Activated B cell treated with CpG ODN at 0.5 μM for 24 hours (primary cell): ENCODE data around the gene R3HDML. TPM values are rescaled to one million over a fixed set of nuclear protein-coding genes. Genes with fewer than 3 reads are reported as not detected.
A peak's percentile ranks its signal among the peaks of the same experiment; 100 is the strongest.

Source experiments
- ATAC-seq: fragments of 200-7000 bp; cut with Tn5 transposase; one replicate; pipeline ENCODE4 v1.10.0; 2021; ENCODE audit warnings: low read depth, mild to moderate bottlenecking, moderate library complexity
- CTCF ChIA-PET: fragments of 350-600 bp; sonication (Branson Sonifier 250); formaldehyde crosslinking; loops from one replicate; lab custom pipeline; 2021; ENCODE audit warnings: antibody characterized with exemption; lab: Charles Lee
- POLR2A ChIA-PET: fragments of 350-600 bp; sonication (Branson Sonifier 250); formaldehyde crosslinking; loops from one replicate; lab custom pipeline; 2021; ENCODE audit warnings: antibody characterized with exemption; lab: Charles Lee
- DNase-seq: peaks from one replicate; pipeline ENCODE4 v3.0.0; 2022
- H3K27ac Mint-ChIP-seq: one replicate; pipeline ENCODE4 v1.8.0; 2020; ENCODE audit warnings: mixed read lengths
- H3K27me3 Mint-ChIP-seq: one replicate; pipeline ENCODE4 v1.8.0; 2021; ENCODE audit warnings: mixed read lengths
- H3K36me3 Mint-ChIP-seq: one replicate; pipeline ENCODE4 v1.8.0; 2021; ENCODE audit warnings: low read depth, mixed read lengths
- H3K4me1 Mint-ChIP-seq: one replicate; pipeline ENCODE4 v1.8.0; 2021; ENCODE audit warnings: mixed read lengths
- H3K4me3 Mint-ChIP-seq: one replicate; pipeline ENCODE4 v1.8.0; 2020; ENCODE audit warnings: mild to moderate bottlenecking, mixed read lengths
- H3K9me3 Mint-ChIP-seq: one replicate; pipeline ENCODE4 v1.8.0; 2020; ENCODE audit warnings: mixed read lengths
- intact Hi-C: fragments of 100-400 bp; cut with micrococcal nuclease; formaldehyde crosslinking; loops from one replicate; pipeline ENCODE4 v1.15.1; 2024
- total RNA-seq: library from RNA; stranded (reverse); gene quantifications from 2 replicates; pipeline ENCODE4 v1.2.3, GENCODE V29; 2022
- TF ChIP-seq, protein P1 (sequence below): fragments of 200-600 bp; IDR thresholded peaks from one replicate; pipeline ENCODE4 v1.8.0; 2022; ENCODE audit warnings: antibody characterized with exemption, mild to moderate bottlenecking

The R3HDML gene
- total RNA-seq, 1 donor from 2014 or later: not detected

DNA sequence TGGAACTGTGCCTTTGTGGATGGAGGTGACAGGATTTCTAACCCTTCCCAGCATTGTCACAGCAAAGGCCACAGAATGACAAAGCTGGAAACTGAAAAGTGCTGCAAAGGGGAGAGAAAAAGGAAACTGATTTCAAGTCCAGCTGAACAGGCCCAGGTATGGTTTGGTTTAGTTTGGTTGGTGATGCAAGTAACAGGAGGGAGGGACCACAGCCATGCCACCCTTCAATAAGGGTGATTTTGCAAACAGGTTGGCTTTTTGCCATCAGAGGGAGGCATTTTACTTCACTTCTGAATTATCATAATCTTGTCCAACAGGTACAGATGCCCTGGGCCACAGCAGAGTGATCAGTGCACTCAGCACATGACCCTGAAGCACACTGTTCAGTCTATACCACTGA, 32.5 kb upstream of the R3HDML start:
- no peak overlapping the region for H3K4me3 Mint-ChIP-seq
- H3K4me1 Mint-ChIP-seq: peaks cover under 1% of the 10 kb centered on the region
- intact Hi-C loops: no loop called here
- ATAC-seq (no peak), DNase-seq (no peak)
- TF ChIP-seq, protein P1, sequence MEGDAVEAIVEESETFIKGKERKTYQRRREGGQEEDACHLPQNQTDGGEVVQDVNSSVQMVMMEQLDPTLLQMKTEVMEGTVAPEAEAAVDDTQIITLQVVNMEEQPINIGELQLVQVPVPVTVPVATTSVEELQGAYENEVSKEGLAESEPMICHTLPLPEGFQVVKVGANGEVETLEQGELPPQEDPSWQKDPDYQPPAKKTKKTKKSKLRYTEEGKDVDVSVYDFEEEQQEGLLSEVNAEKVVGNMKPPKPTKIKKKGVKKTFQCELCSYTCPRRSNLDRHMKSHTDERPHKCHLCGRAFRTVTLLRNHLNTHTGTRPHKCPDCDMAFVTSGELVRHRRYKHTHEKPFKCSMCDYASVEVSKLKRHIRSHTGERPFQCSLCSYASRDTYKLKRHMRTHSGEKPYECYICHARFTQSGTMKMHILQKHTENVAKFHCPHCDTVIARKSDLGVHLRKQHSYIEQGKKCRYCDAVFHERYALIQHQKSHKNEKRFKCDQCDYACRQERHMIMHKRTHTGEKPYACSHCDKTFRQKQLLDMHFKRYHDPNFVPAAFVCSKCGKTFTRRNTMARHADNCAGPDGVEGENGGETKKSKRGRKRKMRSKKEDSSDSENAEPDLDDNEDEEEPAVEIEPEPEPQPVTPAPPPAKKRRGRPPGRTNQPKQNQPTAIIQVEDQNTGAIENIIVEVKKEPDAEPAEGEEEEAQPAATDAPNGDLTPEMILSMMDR: no peak
- no peaks in the 10 kb centered on the region for H3K9me3 Mint-ChIP-seq
- ChIA-PET POLR2A (no interaction called here), CTCF (no interaction called here)
- peaks cover 7% of the 10 kb centered on the region for H3K36me3 Mint-ChIP-seq
- H3K27ac Mint-ChIP-seq: no peak overlapping the region
- H3K27me3 Mint-ChIP-seq: no peaks in the 10 kb centered on the region

DNA sequence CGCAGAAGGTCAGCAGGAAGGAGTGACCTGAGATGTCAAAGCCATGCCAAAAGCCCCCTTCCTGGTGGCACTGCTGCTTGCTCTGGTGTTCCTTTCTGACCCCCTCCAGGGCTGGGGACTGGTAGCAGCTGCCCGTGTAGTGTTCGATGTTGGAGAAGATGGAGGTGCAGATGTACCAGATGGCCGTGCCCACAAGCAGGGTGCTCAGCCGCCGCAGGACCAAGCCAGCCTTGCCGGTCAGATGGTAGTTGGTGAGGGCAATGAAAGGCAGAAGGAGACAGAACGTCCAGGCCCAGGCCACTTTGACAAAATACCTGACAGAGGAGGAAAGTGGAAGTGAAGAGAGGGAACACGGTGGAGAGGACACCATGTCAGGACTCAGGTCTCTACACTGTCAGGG, 29.9 kb upstream of the R3HDML start:
- Mint-ChIP-seq H3K27me3 (peaks cover 3% of the 10 kb centered on the region), H3K27ac (no peak overlapping the region), H3K4me1 (peaks cover 19% of the 10 kb centered on the region), H3K4me3 (no peak overlapping the region), H3K36me3 (peaks cover 10% of the 10 kb centered on the region), H3K9me3 (no peaks in the 10 kb centered on the region)
- intact Hi-C loops: no loop called here
- no peak for ATAC-seq
- ChIA-PET POLR2A (no interaction called here), CTCF (interaction anchor here (1.1 kb wide), 1 partner anchor 90 kb away, joined by 4 read pairs; no protein-coding TSS in a partner anchor)
- TF ChIP-seq, protein P1: no peak
- DNase-seq: no peak

DNA sequence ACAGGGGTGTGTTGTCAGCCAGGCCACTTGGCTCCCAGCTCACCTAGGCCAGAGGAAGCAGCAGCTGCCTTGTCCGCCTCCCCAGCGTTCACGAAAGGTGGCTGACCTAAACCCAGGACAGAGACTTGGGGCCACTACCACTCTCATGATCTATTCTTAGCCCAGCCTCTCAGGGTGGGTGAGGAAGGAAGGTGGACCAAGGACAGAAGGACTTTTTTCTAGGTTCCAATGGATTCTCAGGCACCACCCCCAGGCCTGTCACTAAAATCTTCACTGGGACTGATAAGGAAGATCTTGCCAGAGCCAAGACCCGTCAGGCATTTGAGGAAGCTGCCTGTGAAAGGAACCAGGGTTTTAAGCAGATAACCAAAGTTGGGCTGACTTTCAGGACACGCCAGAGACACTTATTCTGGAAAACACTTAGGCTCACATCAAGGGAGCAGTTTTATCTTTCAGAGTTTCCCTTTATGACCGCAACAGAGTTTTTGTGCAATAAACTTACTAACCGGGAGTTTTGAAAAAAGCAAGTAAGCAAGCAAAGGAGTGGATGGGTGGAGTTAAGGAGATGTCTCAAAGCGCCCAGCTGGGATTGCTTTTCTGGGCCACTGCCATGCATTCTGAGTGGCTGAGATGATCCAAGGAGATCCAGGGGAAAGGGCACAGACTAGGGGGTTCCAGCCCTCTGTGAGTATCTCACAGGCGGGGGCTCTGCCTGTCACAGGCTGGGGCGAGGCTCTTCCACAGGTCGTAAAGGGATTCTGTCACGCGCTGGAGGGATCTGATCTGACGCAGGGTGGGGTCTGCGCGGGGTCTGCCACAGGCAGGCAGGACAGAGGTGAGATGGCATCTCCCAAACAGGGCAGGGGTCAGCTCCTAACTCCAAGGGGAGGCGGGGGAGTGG, 26.8 kb upstream of the R3HDML start:
- TF ChIP-seq, protein P1: no peak
- ChIA-PET POLR2A (interaction anchor here (0.6 to 2.2 kb wide), 5 partner anchors 91 to 1006 kb away, joined by 3 to 8 read pairs (median 5); partner anchors contain the start of gene OSER1), CTCF (interaction anchor here (0.9 to 6.2 kb wide), 7 partner anchors 9 to 559 kb away, joined by 3 to 137 read pairs (median 5); partner anchors contain the start of gene OSER1)
- no peak overlapping the region for H3K27ac Mint-ChIP-seq
- peaks cover 3% of the 10 kb centered on the region for H3K27me3 Mint-ChIP-seq
- intact Hi-C loops: loop anchor here (1.0 to 5.0 kb wide), 2 partner anchors 212 to 853 kb away; partner anchors contain the start of genes SERINC3 and SRSF6
- peaks cover 10% of the 10 kb centered on the region for H3K36me3 Mint-ChIP-seq
- H3K4me1 Mint-ChIP-seq: peaks cover 19% of the 10 kb centered on the region
- no peaks in the 10 kb centered on the region for H3K9me3 Mint-ChIP-seq
- H3K4me3 Mint-ChIP-seq: peak overlapping the region; percentile 91
- no peak for ATAC-seq
- no peak for DNase-seq

DNA sequence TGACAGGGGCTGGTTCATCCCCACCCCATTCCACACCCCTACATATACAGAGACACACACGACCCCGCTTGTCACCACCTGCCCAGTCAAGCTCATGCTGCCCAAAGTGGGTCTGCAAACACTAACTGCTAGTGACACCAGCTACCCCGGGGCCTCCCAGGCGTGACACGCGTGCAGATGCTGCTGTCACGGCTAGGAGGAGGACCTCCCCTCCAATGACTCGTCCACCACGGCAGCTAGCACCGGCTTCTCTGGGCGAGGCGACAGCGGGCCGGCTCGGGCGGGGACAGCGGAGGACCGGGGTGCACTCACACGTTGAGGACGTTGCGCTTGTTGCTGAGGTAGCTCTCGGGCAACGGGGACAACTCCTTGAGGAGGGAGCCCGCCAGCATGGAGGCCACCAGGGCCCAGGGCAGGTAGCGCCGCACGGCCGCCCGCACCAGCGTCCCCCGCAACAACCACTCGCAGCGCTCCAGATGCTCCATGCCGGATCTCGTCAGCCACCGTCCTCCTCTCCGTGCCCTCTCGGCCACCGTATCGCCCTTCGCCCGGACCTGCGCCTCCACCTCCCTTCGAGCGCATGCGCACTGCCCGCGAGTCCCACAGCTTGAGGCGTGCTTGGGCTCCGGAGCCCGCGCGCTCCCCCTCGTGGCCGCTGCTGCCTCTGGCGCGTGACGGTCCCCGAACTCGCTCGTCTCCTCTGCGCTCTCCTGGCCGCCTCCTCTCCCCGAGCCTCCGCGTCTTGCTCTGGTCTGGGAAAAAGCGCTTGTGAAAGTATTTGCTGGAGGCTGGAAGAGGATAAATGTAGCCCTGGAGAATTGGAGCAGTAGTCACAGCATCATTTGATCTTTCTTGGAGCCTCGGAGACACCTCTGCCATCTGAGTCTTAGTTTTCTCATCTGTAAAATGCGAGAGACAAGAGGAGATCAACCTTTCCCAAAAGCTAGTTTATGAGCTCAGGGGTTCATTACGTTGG, 25.9 kb upstream of the R3HDML start, which contains the start of gene FITM2:
TSS of gene FITM2 (minus strand) at position 539 of the 976 bp plus-strand sequence. CDS start at position 485, 54 bp downstream.
- Mint-ChIP-seq H3K4me3 (peak within 1 kb of the TSS; percentile 91), H3K36me3 (peaks cover 10% of the 10 kb centered on the region), H3K27me3 (peaks cover 3% of the 10 kb centered on the region), H3K4me1 (peaks cover 19% of the 10 kb centered on the region), H3K27ac (peak within 1 kb of the TSS; percentile 85), H3K9me3 (no peaks in the 10 kb centered on the region)
- TF ChIP-seq, protein P1: no peak
- ChIA-PET POLR2A (interaction anchor here (0.6 to 2.2 kb wide), 11 partner anchors 55 to 1005 kb away, joined by 3 to 8 read pairs (median 4); partner anchors contain the start of genes OSER1 and TTPAL), CTCF (interaction anchor here (0.7 to 6.2 kb wide), 11 partner anchors 8 to 560 kb away, joined by 3 to 137 read pairs (median 5); partner anchors contain the start of gene OSER1)
- ATAC-seq: peak; percentile 97
- peak; percentile 99 for DNase-seq
- intact Hi-C loops: loop anchor here (1.0 to 5.0 kb wide), 6 partner anchors 94 to 854 kb away; partner anchors contain the start of genes SERINC3 and SRSF6
